Gastrocnemius medialis (tissue), 4 donors: ENCODE results near the gene EPS8. TPM values are rescaled to one million over a fixed set of nuclear protein-coding genes. Genes with fewer than 3 reads are reported as not detected.
"Not testable (repeated sequence)": the region's sequence is repeated elsewhere in the genome, so short reads cannot be mapped to it uniquely, and the experiment has no call there.

Source experiments
- ATAC-seq, 2 donors: fragments of 150-250 bp; one replicate each; pipeline ENCODE4 v1.9.1; 2016
- DNase-seq, 2 donors: peaks; one replicate each; pipeline ENCODE4 v3.0.0-alpha.2; 2019
- H3K27ac ChIP-seq, 4 donors: fragments of 200-600 bp; sonication (generic); 1 replicate in 1 of 4; 2 replicates in 3 of 4; pipeline ENCODE4 v1.5.1; 2016 to 2018; ENCODE audit warnings: mild to moderate bottlenecking in 2 of 4, moderate library complexity in 1 of 4
- H3K27me3 ChIP-seq, 3 donors: fragments of 200-600 bp; sonication (generic) in 2 of 3; 1 replicate in 1 of 3; 2 replicates in 2 of 3; pipeline versions ENCODE4 v1.5.1 to v1.6.0; 2016 to 2019; ENCODE audit warnings: mild to moderate bottlenecking in 1 of 3, moderate library complexity in 1 of 3
- H3K36me3 ChIP-seq, 2 donors: fragments of 200-600 bp; sonication (generic) in 1 of 2; one replicate each; pipeline ENCODE4 v1.5.1; 2017 to 2018
- H3K4me1 ChIP-seq, 2 donors: fragments of 200-600 bp; sonication (generic) in 1 of 2; one replicate each; pipeline ENCODE4 v1.5.1; 2016 to 2017; ENCODE audit warnings: mild to moderate bottlenecking in 2 of 2
- H3K4me3 ChIP-seq, 4 donors: fragments of 200-600 bp; sonication (generic) in 3 of 4; 1 replicate in 1 of 4; 2 replicates in 3 of 4; pipeline ENCODE4 v1.5.1; 2016 to 2019; ENCODE audit warnings: mild to moderate bottlenecking in 2 of 4
- H3K9me3 ChIP-seq, 3 donors: fragments of 200-600 bp; sonication (generic) in 2 of 3; 1 replicate in 1 of 3; 2 replicates in 2 of 3; pipeline ENCODE4 v1.5.1; 2016 to 2019
- CTCF ChIP-seq, 5 experiments: fragments of 450-650 bp in 3 of 5; fragments of 200-600 bp in 2 of 5; sonication (generic) in 2 of 5; IDR thresholded peaks in 4 of 5; conservative IDR thresholded peaks in 1 of 5; 1 replicate in 4 of 5; 2 replicates in 1 of 5; pipeline ENCODE4 v1.5.1; 2016 to 2019; ENCODE audit warnings: antibody characterized with exemption in 5 of 5, mild to moderate bottlenecking in 3 of 5, moderate library complexity in 3 of 5
- POLR2A ChIP-seq, 2 donors: fragments of 450-650 bp; IDR thresholded peaks; one replicate each; pipeline ENCODE4 v1.6.1; 2017; ENCODE audit warnings: antibody characterized with exemption in 2 of 2, mild to moderate bottlenecking in 2 of 2, moderate library complexity in 2 of 2
- in situ Hi-C, 4 donors: fragments of 200-750 bp; cut with MboI; loops; one replicate each; pipeline versions ENCODE4 v1.15.0 to v1.8.0; 2017; ENCODE audit warnings: low sequenced_read_pairs in 4 of 4
- intact Hi-C: fragments of 100-400 bp; cut with DNase I; formaldehyde crosslinking; loops from one replicate; pipeline ENCODE4 v1.15.1; 2023; ENCODE audit warnings: low total_unique reads
- total RNA-seq, 4 donors: library from RNA; depleted of rRNA; stranded (reverse); fragments of >200 nt; gene quantifications; one replicate each; pipeline versions ENCODE4 v1.1.0 to v1.2.3, GENCODE V29; 2016

The EPS8 gene
- total RNA-seq, 4 donors from 2014 or later, result 26.8 to 48.4 (median 32.0) TPM

GRCh38 chr12:15625075-15625474, 164.1 kb downstream of the EPS8 start:
- H3K27ac ChIP-seq, result peak overlapping the region in 2 of 4 donors; percentile 7 to 38
- H3K4me3 ChIP-seq, result no peak overlapping the region
- DNase-seq (no peak), ATAC-seq (no peak)
- no peaks in the 10 kb centered on the region for H3K36me3 ChIP-seq
- in situ Hi-C loops (no loop called here), intact Hi-C loops (no loop called here)
- H3K4me1 ChIP-seq, result peaks cover 23 to 24% of the 10 kb centered on the region in 2 donors
- H3K27me3 ChIP-seq, result no peaks in the 10 kb centered on the region
- no peaks in the 10 kb centered on the region for H3K9me3 ChIP-seq
- TF ChIP-seq POLR2A (IDR thresholded peaks at IDR 0.05) (no peak), CTCF (IDR thresholded peaks at IDR 0.05 in 4 of 5, conservative IDR thresholded peaks at IDR 0.05 in 1 of 5) (no peak)

GRCh38 chr12:15620741-15621539, 168.2 kb downstream of the EPS8 start:
- in situ Hi-C loops, result no loop called here
- Histone ChIP-seq H3K36me3 (no peaks in the 10 kb centered on the region), H3K4me1 (no peaks in the 10 kb centered on the region), H3K9me3 (no peaks in the 10 kb centered on the region), H3K27ac (peak overlapping the region in 1 of 4 donors; percentile 20), H3K4me3 (no peak overlapping the region), H3K27me3 (no peaks in the 10 kb centered on the region)
- ATAC-seq, result no peak
- DNase-seq, result no peak
- TF ChIP-seq POLR2A (IDR thresholded peaks at IDR 0.05) (no peak), CTCF (IDR thresholded peaks at IDR 0.05 in 4 of 5, conservative IDR thresholded peaks at IDR 0.05 in 1 of 5) (no peak)
- intact Hi-C loops, result no loop called here

GRCh38 chr12:15616495-15616894, 172.7 kb downstream of the EPS8 start:
- H3K9me3 ChIP-seq, in situ Hi-C loops, intact Hi-C loops, ATAC-seq, H3K27ac ChIP-seq, H3K27me3 ChIP-seq, H3K4me1 ChIP-seq, DNase-seq, H3K36me3 ChIP-seq, H3K4me3 ChIP-seq: not testable (repeated sequence)

- Histone ChIP-seq H3K4me1 (no peaks in the 10 kb centered on the region), H3K9me3 (no peaks in the 10 kb centered on the region), H3K27ac (no peak overlapping the region), H3K27me3 (no peaks in the 10 kb centered on the region), H3K4me3 (no peak overlapping the region), H3K36me3 (no peaks in the 10 kb centered on the region)
- no peak for DNase-seq
- no peak for TF ChIP-seq POLR2A (IDR thresholded peaks at IDR 0.05)
- TF ChIP-seq CTCF (IDR thresholded peaks at IDR 0.05 in 4 of 5, conservative IDR thresholded peaks at IDR 0.05 in 1 of 5), result no peak
- ATAC-seq, result no peak
- in situ Hi-C loops (no loop called here), intact Hi-C loops (no loop called here)
These were observed 175.2 kb downstream of the EPS8 start for GRCh38 chr12:15613981-15614380.

GRCh38 chr12:15608941-15609340, 180.2 kb downstream of the EPS8 start:
- no peak overlapping the region for H3K4me3 ChIP-seq
- no peak overlapping the region for H3K27ac ChIP-seq
- peaks cover 0 to 2% of the 10 kb centered on the region in 2 donors for H3K4me1 ChIP-seq
- intact Hi-C loops (no loop called here), in situ Hi-C loops (no loop called here)
- ATAC-seq, result no peak
- H3K27me3 ChIP-seq, result no peaks in the 10 kb centered on the region
- TF ChIP-seq CTCF (IDR thresholded peaks at IDR 0.05 in 4 of 5, conservative IDR thresholded peaks at IDR 0.05 in 1 of 5) (no peak), POLR2A (IDR thresholded peaks at IDR 0.05) (no peak)
- H3K36me3 ChIP-seq, result no peaks in the 10 kb centered on the region
- no peak for DNase-seq
- H3K9me3 ChIP-seq, result no peaks in the 10 kb centered on the region
